Pons (tissue), 1 donor: ENCODE data around the gene TXNRD2.

ENCODE experiments used
- DNase-seq: peaks from one replicate; pipeline ENCODE4 v3.0.0-alpha.2; 2016; ENCODE audit warnings: low spot score

The TXNRD2 gene

DNA sequence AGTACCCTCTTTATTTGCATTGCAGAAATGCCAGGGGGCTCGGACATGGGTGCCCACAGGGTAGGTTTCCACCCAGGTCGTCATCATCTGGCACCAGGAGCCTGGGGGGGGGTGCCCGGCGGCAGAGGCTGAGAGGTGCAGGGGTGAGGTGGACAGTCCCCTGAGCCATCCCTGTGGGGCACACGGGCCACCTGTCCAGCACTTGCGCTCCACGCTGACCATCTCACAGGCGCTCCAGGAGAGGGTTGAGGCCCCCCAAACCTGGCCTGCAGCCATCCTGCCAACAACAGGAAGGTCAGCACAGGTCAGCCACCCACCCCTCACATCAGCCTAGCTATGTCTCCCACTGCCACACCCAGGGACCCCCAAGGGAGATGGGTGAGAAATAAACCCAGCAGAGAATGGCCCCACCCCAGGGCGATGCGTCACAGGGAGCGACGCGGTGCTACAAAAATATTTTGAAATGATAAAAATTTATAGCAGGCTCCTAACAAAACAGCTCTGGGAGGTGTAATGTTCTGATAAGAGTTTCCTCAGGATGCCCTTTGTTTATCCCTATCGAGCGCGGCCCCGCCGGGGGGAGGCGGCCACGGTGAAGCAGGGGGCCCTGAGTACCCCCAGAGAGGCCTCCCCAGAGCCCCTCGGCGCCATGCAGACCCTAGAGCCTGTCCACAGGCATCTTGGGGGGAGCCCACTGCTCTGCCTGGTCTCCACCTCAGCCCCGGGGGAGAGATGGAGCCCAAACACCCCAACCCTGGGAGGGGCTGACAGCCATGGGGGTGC lies 65.9 kb downstream of the TXNRD2 start:
- DNase-seq = no peak

DNA sequence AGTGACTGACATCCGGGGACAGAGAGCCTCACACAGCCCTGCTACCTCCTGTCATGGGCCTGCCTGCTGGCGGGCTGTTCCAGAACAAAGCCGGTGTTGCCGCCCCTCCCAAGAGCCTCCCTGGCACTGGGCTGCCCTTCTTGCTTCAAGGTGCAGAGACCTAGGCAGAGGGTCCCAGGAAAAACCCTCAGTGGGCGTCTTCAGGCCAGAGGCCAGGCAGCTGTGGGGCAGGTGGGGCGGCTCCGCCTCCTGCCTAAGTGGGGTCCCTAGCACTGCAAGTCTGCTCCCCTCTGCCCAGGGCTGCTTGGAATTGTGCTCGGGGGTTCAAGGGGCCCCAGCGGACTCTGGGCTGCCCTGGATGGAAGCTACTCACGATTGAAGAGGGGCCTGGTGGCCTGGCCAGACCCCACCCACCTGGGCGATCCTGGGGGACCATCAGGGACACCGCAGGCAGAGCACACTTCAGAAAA lies 66.5 kb downstream of the TXNRD2 start:
- DNase-seq = no peak

DNA sequence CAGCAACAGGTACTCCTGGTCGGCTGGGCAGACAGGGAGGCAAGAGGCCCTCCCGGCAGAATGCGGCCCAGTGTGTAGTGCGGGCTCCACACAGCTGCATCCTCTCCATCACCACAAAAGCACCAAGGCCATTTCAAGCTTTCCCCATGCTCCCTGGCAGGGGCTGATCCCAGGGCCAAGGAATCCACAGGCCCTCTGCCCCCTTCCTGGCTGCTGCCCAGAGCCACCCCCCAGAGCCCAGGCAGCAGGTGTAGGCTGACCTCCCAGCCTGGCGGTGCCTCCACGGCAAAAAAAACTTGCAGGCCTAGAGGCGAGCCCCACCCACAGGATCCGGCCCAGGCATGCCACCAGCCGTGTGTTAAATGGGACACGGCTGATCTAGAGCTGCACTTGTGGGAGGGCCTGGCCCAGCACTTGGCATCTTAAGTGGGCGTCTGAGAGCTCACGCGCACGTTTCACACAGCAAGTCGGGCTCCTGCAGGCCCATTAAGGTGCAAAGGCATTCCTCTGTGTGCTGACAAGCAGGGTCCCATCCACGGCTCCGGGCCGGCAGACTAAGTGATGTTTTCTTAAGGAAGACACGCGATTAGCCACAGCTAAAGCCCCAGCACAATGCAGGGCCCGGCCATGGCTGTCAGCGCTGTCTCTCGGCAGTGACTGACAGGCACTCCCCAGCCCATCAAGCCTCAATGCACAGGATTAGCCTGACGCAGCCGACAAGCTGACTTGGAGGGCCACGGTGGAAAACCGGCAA lies 67.1 kb downstream of the TXNRD2 start:
- no peak for DNase-seq

DNA sequence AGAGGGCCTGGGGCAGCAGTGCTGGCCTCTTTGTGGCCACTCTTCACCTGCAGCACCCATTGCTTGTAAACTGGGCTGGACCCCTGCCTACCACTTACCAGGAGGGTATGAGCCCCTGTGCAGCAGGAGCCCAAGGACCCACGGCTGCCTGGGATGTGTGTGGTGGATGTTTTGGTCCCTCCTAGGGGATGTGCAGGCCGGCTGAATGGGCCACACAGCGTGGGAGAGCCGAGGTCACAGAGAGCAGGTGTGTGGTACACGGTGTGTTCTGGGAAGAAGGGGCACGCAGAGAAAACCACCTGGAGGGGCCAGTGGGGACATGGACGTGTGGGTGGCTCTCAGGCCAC lies 67.7 kb downstream of the TXNRD2 start:
- DNase-seq = no peak

DNA sequence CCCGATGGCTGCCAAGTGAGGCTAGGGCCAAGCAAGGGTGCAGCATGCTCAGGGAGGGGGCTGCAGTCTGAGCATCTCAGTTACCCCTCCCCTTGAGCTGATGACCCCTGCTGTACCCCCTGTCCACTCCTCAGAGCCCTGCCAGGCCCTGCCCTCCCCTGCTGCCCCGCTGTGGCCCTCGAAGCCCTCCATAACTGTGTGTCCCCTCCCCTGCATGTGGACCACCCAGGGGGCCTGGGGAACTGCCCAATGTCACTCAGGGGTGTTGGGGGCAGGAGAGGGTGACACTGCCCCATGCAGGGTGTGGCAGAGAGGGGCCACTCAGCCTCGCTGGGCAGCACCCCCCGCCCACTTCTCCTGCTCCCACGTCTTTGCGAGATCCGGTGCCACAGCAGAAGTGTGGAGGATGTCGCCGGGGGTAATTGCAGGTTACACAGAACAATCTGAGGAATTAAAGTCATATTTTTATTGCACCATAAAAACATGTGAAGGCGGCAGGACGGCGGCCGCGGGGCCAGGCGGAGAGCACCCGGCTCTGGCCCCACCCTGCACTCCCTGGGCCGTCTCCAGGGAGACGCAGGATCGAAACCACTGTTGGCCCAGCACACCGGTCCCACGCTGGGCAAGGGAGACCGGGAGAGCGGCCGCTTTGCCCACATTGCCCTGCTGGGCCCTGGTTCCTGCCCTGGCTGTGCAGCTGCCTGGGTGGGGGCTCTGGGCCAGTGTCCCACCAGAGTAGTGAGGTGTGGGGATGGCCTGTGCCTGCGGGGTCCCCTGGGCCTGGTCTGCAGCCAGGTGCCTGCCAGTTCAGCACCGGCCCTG lies 68.3 kb downstream of the TXNRD2 start:
- no peak for DNase-seq

DNA sequence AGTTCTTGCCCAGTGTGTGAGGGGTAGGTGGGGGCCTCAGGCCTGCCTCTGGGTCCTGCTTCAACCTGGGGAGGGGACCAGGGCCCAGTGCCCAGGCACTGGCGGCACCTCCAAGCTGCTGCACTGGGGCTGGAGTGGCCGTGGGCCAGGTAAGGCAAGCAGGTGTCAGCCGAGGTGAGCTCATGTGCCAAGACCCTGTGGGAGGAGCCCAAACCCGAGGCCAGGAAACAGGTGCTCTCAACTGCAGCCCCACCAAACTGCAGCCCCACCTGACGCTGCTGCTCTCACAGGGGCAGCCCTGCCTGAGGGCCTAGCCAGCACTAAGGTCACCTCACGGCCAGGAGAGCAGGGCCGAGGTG lies 68.9 kb downstream of the TXNRD2 start:
- no peak for DNase-seq

DNA sequence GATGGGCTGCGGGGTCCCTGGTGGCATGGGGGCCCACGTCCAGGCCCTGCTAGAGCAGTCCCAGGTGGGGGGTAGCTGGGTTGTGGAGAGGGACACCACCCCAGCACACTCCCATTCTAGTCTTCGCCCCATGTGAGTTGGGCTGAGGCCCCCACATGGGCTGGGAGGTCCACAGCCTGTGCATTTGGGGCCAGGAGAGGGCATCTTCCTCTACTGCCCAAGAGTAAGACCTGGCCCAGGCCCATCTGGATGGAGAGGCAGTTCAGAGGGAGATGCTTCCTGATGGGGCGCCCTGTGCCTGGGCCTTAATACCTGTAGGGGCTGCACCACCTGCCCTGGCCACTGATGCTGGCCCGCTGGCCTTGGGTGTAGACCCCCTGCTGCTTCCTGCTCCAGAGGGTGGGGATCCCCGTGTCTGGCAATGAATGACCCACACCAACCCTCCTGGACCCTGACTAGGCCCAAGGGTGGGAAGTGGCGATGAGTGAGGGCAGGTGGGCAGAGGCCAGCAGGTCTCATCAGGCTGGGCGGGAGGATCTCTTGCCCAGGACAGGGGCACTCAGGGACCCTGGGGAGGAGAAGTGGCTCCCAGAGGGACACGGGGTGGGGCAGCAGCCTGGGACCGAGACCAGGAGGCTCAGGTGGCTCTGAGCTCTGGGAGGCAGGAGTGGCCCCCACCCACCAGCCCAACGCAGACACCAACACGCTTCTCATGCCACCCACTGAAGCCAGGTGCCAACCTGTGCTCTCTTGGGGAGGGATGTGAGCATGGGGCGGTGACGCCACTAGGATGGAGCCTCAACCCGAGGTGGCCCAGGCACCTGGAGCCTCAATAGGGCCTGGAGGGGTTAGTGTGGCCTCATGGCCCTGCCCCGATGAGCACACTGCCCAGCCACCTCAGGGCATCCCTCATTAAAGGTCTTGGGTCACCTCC lies 69.5 kb downstream of the TXNRD2 start:
- no peak for DNase-seq

DNA sequence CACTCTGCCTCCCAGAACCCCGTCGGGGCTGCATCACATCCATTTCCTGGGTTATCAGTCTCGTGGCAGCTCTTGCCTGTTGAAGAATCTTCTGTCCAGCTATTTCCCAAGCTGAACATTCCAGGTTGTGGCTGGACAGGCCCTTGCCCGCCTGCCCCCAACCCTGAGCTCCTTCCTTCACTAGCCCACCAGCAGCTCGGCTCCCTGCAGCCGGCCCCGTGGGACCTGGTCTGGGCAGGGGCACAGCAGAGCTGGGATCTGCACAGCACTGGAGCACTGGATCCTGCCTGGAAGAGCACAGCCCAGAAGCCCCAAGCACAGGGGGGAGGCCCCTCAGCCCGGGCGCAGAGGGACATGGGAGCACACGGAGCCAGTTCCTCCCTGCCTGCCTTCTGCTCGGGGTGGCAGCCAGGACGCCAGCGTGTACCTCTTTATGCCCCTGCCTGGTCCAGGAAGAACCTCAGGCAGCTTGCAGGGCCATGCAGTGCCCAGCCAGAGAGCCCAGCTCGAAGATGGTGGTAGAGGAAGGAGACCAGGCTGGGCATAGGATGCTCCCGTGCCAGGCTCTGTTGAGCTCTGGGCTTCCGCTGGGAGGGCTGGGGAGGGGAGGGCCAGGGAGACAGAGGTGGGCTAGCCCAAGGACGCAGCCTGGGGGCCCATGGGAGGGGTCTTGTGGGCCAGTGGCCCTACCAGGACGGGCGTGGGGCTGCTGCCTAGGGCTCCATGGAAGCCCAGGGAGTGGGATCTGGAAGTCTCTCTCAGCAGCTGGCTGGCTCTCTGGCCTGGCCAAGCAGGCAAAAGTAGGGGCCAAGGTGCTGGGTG lies 70.4 kb downstream of the TXNRD2 start:
- DNase-seq = no peak

DNA sequence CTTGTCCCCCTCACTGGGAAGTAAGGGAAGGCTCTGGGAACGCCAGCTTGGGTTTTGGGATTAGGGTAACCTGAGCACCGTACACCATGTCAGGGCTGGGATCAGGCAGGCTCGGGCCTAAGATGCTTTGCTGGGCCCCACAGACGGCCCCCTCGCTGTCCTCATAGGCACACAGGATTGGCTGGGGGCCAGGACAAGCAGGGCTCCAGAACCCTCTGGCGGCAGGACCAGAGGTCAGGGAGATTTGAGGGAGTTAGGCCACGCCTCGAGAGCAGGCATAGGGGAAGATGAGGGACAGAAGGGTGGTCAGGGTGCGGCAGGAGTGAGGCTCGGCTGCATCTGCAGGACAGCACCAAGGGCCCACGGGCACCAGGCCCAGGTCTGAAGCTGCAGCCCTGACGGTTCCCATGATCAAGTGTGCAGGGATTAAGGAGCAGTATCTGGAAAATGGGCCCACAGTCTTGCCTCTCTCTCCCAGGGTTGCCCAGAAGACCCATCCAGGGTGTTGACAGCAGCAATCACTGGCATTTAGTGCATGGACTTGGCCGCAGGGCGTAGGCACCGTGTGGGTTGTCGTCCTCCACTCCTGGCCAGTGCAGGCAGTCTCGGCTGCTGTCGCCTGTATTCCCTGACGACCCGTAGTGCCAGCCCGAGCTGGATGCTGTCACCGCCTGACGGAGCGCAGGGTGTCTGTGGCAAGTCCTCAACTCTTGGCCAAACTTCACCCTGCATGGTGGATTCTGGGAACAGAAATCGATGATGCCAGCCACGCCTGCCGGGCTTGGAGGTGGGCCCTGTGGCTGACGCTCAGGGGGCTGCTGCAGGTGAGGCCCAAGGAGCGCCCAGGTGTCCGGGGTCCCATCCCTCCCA lies 71.2 kb downstream of the TXNRD2 start:
- DNase-seq = no peak

DNA sequence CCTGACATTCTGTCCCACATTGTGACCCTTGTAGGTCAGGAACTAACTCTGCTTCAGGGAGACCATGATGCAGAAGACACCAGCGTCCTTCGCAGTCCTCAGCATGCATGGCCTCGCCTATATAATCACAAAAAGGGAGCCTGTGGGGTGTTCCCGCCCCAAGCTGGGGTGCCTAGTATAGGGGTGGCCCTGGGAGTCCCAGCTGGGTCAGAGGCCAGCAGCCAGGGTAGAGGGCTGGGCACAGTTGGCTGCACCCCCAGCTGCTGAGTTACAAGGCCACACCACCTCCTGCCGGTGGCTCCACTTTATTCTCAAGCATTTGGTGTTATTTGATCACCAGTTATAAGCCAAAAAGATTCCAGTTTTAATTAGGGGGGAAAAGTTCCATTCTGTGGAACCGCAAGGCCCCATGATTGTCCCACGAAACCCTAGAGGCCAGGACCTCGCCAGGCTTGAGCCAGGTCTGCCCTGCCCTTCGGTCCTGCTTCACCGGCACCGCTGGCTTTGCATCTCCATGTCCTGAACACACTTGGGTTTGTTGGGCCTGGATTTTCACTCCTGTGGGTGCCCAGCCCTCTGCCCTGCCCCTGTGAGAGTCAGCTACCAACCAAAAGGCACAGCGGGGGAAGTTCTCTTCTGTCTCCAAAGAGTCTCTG lies 72.0 kb downstream of the TXNRD2 start:
- DNase-seq = no peak

DNA sequence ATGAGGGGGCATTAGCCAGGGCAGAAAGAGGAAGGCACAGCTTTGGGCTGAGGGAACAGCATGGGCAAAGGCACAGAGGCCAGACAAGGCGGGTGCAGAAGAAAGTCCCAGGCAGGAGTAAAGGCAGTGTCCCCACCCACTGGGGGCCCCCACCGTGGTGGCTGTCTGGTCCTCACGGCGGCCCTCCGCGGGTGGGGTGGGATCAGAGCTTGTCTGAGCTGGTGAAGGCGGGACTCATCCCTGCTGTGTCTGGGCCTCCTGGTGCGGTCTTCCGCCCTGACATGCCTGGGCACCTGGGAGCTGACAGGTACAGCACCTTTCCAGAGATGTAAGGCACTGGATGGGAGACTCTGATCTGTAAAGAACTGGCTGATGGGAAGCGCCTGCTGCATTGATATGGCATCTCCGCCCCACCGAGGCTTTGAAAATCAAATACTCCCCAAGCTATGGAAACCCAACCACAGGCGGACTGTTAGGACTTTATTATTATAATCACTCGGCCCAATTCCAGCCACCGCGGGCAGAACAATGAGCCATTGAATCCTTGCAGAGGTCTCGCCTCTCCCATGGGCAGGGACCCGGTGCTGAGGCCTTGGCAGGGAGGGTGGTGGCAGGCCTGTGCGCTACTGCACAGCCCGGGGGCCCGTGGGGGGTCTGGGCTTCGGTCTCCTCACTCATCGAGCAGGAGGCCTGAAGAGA lies 72.7 kb downstream of the TXNRD2 start:
- peak; percentile 73 for DNase-seq

DNA sequence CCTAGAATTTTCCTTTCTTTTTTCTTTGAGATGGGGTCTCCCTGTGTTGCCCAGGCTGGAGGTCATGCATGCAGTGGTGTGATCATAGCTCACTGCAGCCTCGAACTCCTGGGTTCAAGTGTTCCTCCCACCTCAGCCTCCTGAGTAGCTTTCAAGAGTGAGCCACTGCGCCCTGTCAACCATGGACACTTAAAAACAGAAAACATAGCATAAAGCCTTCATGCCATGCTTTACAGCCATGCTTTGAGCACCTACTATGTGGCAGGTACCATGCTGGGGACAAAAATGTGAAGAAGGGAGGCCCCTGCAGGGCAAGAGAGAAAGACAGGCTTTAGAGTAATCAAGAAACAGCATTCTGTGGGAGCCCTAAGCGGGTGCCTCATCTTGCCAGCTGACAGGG lies 73.3 kb downstream of the TXNRD2 start:
- DNase-seq = no peak

DNA sequence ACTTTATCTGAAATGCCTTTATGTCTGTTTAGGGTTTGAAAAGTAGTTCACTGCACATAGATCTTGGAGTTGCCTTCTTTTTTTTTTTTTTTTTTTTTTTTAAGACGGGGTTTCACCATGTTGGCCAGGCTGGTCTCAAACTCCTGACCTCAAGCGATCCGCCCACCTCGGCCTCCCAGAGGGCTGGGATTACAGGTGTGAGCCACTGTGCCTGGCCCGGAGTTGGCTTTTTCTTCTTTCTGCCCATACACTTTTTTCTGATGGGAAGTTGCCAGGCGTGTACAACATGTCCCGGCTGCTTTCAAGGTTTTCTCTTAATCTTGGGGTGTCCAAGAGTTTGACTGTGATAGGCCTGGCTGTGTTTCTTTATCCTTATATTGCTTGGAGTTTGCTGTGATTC lies 74.0 kb downstream of the TXNRD2 start:
- DNase-seq = no peak

DNA sequence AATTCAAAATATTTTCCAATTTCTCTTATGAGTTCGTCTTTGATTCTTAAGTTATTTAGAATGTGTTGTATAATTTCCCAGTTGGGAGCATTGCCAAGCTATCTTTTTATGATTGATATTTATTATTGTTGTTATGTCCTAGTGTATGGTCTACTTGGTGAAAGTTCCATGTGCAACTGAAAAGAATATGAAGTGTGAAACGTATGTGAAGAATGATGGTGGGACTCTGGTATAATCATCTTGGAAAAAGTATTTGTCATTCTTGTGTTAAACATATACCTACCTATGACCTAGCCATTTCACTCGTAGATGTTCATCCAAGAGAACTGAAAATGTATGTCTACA lies 75.0 kb downstream of the TXNRD2 start:
- DNase-seq = no peak

DNA sequence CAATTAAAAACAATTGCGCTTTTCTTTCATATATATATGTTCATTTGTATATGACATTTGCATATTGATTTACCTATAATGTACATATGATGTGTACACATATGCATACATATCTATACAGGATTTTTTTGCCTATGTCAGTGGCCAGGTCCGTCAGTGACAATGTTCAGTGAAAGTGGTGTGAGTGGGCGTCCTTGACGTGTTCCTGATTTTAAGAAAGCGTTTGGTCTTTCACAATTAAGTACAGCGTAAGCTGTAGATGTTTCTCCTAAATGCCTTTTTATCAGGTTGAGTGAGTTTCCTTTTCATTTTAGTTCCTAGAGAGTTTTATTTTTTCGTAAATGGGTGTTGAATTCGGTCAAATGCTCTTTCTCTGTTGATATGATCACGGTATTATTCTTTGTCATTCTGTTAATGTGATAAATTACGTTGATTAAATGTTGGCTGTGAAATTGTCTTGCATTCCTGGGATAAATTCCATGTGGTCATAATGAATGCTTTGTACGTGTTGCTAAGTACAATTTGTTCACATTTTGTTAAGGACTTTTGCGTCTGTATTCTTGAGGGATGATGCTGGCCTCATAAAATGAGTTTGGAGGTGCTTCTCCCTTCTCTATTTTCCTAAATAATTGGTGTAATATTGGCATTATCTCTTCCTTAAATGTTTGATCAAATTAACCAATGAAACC lies 76.3 kb downstream of the TXNRD2 start:
- no peak for DNase-seq

DNA sequence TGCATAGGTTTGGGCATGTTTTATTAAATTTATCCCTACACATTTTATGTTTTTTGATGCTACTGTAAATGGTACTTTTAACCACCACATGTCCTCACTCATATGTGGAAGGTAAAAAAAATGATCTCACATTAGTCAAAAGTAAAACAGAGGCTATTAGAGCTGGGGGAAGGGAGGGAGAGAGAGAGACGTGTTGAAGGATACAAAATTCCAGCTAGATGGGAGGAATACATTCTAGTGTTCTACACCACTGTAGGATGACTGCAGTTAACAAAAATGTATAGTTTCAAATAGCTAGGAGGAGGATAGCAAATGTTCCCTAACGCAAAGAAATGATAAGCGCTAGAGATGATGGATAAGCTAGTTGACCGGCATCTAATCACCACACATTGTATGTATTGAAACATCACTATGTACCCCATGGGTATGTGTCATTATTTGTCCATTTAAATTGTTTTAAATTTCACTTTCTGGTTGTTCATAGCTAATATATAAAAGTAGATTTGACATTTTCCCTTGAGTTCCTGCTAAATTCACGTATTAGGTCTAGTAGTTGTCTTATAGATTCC lies 77.0 kb downstream of the TXNRD2 start:
- no peak for DNase-seq

DNA sequence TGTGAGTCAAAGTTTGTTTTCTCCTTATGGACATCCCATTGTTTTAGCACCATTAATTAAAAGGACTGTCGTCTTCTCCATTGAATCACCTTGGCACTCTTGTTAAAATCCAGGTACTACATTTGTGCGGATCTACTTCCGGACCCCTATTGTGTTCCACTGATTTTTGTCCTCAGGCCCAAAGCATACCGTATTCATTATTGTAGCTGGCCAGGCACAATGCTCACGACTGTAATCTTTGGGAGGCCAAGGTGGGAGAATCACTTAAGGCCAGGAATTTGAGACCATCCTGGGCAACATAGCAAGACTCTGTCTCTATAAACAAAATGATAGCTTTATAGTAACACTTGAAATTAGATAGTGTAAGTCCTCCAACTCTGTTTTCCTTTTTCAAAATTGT lies 78.0 kb downstream of the TXNRD2 start:
- no peak for DNase-seq
